GM23248 (cell line): Measurements from ENCODE around the gene PDCD5. TPM values are rescaled to one million over a fixed set of nuclear protein-coding genes. Genes with fewer than 3 reads are reported as not detected.

ENCODE experiments used
- DNase-seq: peaks from one replicate; pipeline ENCODE4 v3.0.0-alpha.2; 2015
- H2AFZ ChIP-seq: fragments of 200-600 bp; sonication (generic); 2 replicates; pipeline ENCODE4 v1.6.1; 2016; ENCODE audit warnings: antibody characterized with exemption
- H3F3A ChIP-seq: fragments of 200-600 bp; sonication (generic); 2 replicates; pipeline ENCODE4 v1.6.1; 2016; ENCODE audit warnings: mild to moderate bottlenecking, antibody characterized with exemption, mixed run types; ENCODE audit not compliant: insufficient read depth
- H3K27ac ChIP-seq: fragments of 200-600 bp; sonication (generic); 2 replicates; pipeline ENCODE4 v1.5.1; 2016; ENCODE audit warnings: mild to moderate bottlenecking
- H3K27me3 ChIP-seq: fragments of 200-600 bp; sonication (generic); replicated peaks from 2 replicates; pipeline ENCODE4 v1.6.1; 2016; ENCODE audit warnings: mild to moderate bottlenecking; ENCODE audit not compliant: insufficient read depth
- H3K36me3 ChIP-seq: fragments of 200-600 bp; sonication (generic); 2 replicates; pipeline ENCODE4 v1.6.1; 2016; ENCODE audit warnings: low read depth, mild to moderate bottlenecking
- H3K4me1 ChIP-seq: fragments of 200-600 bp; sonication (generic); 2 replicates; pipeline ENCODE4 v1.6.1; 2016; ENCODE audit warnings: mild to moderate bottlenecking; ENCODE audit not compliant: insufficient read depth
- H3K4me2 ChIP-seq: fragments of 200-600 bp; sonication (generic); one replicate; pipeline ENCODE4 v1.6.1; 2016; ENCODE audit warnings: mild to moderate bottlenecking; ENCODE audit not compliant: unreplicated experiment
- H3K4me3 ChIP-seq: fragments of 200-600 bp; sonication (generic); 2 replicates; pipeline ENCODE4 v1.5.1; 2016; ENCODE audit warnings: mild to moderate bottlenecking
- H3K79me2 ChIP-seq: fragments of 200-600 bp; sonication (generic); 2 replicates; pipeline ENCODE4 v1.6.1; 2016; ENCODE audit warnings: mild to moderate bottlenecking; ENCODE audit not compliant: insufficient read depth
- H3K9ac ChIP-seq: fragments of 200-600 bp; sonication (generic); 2 replicates; pipeline ENCODE4 v1.6.1; 2016; ENCODE audit warnings: mild to moderate bottlenecking
- H3K9me2 ChIP-seq: fragments of 200-600 bp; sonication (generic); 2 replicates; pipeline ENCODE4 v1.6.1; 2016; ENCODE audit warnings: mixed run types, mild to moderate bottlenecking, moderate library complexity; ENCODE audit not compliant: insufficient read depth
- H3K9me3 ChIP-seq: fragments of 200-600 bp; sonication (generic); one replicate; pipeline ENCODE4 v1.6.1; 2017; ENCODE audit warnings: low read depth
- H4K20me1 ChIP-seq: fragments of 200-600 bp; sonication (generic); 2 replicates; pipeline ENCODE4 v1.6.0; 2016; ENCODE audit not compliant: insufficient read depth
- EZH2 ChIP-seq: fragments of 200-600 bp; sonication (generic); IDR thresholded peaks from 2 replicates; pipeline ENCODE4 v1.6.1; 2018; ENCODE audit warnings: antibody characterized with exemption, mild to moderate bottlenecking; ENCODE audit not compliant: insufficient read depth, poor library complexity, severe bottlenecking
- EZH2phosphoT487 ChIP-seq: fragments of 200-600 bp; sonication (generic); IDR thresholded peaks from 2 replicates; pipeline ENCODE4 v1.6.1; 2018; ENCODE audit warnings: antibody characterized with exemption, moderate library complexity, mild to moderate bottlenecking, low read depth; ENCODE audit not compliant: insufficient read depth
- WGBS, 2 experiments: methylation state at CpG; one replicate each; pipeline ENCODE4 v1.1.6; 2015 to 2017; ENCODE audit warnings: low lambda C conversion rate in 2 of 2, low coverage in 1 of 2; ENCODE audit errors: missing lambda C conversion rate in 2 of 2; 5-methylcytosine and 5-hydroxymethylcytosine counted together
- in situ Hi-C: fragments of 300-500 bp; cut with MboI; formaldehyde crosslinking; loops from 2 replicates; pipeline ENCODE4 v1.15.0; 2020
- polyA plus RNA-seq: library from polyadenylated mRNA; unstranded; fragments of >200 nt; fragmentation: Nextera tagmentation; extraction: Ambion mirVana; gene quantifications from 2 replicates; pipeline ENCODE4 v1.2.1, GENCODE V29; 2016
- total RNA-seq: library from RNA; depleted of rRNA; stranded (reverse); fragments of >200 nt; shearing (Covaris generic); gene quantifications from 2 replicates; pipeline ENCODE4 v1.2.3, GENCODE V29; 2014

The PDCD5 gene
- total and polyA plus RNA-seq, 2 experiments from 2014 or later = 95.4 to 309 TPM

DNA sequence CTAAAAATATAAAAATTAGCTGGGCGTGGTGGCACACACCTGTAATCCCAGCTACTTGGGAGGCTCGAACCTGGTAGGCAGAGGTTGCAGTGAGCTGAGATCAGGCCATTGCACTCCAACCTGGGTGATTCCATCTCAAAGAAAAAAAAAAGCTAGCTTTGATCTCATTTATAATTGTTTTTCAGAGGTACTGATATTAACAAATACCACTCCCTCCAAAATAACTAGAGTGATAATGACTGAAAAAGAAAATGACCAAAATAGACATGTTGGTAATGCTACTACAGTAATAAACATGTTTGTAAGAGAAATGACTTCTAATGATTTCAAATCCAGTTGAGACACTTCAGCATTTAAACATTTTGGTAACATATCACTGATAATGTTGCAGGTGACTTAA, 13.0 kb downstream of the PDCD5 start:
- no peak for DNase-seq
- H2AFZ ChIP-seq = no peak overlapping the region
- H3K36me3 ChIP-seq = peaks cover 48% of the 10 kb centered on the region
- H3K4me1 ChIP-seq = no peaks in the 10 kb centered on the region
- in situ Hi-C loops = no loop called here
- H3K9me2 ChIP-seq = no peaks in the 10 kb centered on the region
- TF ChIP-seq EZH2 (no peak), EZH2phosphoT487 (no peak)
- H3F3A ChIP-seq = peaks cover 7% of the 10 kb centered on the region; the same call in 1 of the 2 replicates
- H3K9me3 ChIP-seq = no peaks in the 10 kb centered on the region
- H3K9ac ChIP-seq = no peak overlapping the region
- no peaks in the 10 kb centered on the region for H4K20me1 ChIP-seq
- 82 to 88% methylated on average over 2 of the region's 2 CpGs for WGBS, 2 experiments
- no peak overlapping the region for H3K27ac ChIP-seq
- no peak overlapping the region for H3K4me3 ChIP-seq
- no peaks in the 10 kb centered on the region for H3K27me3 ChIP-seq
- H3K79me2 ChIP-seq = no peaks in the 10 kb centered on the region; the same call in 1 of the 2 replicates
- no peak overlapping the region for H3K4me2 ChIP-seq

DNA sequence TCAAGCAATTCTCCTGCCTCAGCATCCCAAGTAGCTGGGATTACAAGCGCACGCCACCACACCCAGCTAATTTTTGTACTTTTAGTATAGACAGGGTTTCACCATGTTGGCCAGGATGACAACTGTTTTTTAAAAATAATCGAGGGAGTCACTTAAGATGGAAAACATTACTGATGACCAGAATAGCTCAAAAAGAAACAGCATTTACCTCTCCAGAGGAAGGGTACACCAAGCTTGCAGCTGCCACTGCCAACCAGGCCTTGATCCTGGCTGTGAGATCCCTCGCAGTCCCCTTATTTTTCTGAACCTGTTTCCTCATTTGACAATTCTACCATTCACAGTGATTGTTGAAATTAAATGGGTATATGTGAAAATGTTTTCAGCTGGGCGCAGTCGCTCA, 14.5 kb downstream of the PDCD5 start:
- Histone ChIP-seq H3F3A (peaks cover 14% of the 10 kb centered on the region), H4K20me1 (no peaks in the 10 kb centered on the region), H3K4me1 (no peaks in the 10 kb centered on the region), H3K9me3 (no peaks in the 10 kb centered on the region), H3K4me3 (no peak overlapping the region), H3K27me3 (no peaks in the 10 kb centered on the region), H3K36me3 (peaks cover 53% of the 10 kb centered on the region), H3K4me2 (no peak overlapping the region), H3K9me2 (no peaks in the 10 kb centered on the region), H3K9ac (no peak overlapping the region), H2AFZ (no peak overlapping the region), H3K27ac (no peak overlapping the region), H3K79me2 (no peaks in the 10 kb centered on the region; the same call in 1 of the 2 replicates)
- in situ Hi-C loops = no loop called here
- DNase-seq = no peak
- no peak for TF ChIP-seq EZH2phosphoT487
- no peak for TF ChIP-seq EZH2
- 89 to 93% methylated on average over 6 of the region's 6 CpGs for WGBS, 2 experiments

DNA sequence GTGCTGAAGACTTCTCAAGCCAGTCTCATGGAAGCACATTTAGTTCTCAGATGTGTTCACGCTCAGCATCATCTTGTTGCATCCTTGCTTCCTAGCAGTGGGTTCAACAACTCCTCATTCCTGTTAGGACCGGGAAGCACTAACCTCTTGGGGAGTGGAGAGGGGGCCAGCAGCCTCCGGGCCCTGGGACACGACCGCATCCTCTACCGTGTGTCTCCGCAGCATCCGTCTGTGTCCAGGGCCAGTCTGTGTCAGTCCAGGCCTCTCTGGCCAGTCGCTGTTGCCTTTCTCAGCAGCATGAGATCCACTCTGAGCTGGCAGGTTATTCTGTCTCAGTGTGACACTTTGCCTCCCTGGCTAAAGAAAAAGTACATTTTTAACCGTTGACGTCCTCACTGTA, 17.0 kb downstream of the PDCD5 start:
- in situ Hi-C loops = no loop called here
- no peak overlapping the region for H2AFZ ChIP-seq
- no peaks in the 10 kb centered on the region for H3K79me2 ChIP-seq
- TF ChIP-seq EZH2phosphoT487 = no peak
- TF ChIP-seq EZH2 = no peak
- no peaks in the 10 kb centered on the region for H3K27me3 ChIP-seq
- peaks cover 53% of the 10 kb centered on the region for H3K36me3 ChIP-seq
- peaks cover 18% of the 10 kb centered on the region for H3F3A ChIP-seq
- no peak overlapping the region for H3K27ac ChIP-seq
- no peak overlapping the region for H3K9ac ChIP-seq
- no peak for DNase-seq
- H3K4me2 ChIP-seq = no peak overlapping the region
- H3K4me1 ChIP-seq = no peaks in the 10 kb centered on the region
- H3K4me3 ChIP-seq = no peak overlapping the region
- no peaks in the 10 kb centered on the region for H3K9me2 ChIP-seq
- no peaks in the 10 kb centered on the region for H4K20me1 ChIP-seq
- H3K9me3 ChIP-seq = no peaks in the 10 kb centered on the region
- WGBS, 2 experiments = 90 to 96% methylated on average over 11 of the region's 11 CpGs

DNA sequence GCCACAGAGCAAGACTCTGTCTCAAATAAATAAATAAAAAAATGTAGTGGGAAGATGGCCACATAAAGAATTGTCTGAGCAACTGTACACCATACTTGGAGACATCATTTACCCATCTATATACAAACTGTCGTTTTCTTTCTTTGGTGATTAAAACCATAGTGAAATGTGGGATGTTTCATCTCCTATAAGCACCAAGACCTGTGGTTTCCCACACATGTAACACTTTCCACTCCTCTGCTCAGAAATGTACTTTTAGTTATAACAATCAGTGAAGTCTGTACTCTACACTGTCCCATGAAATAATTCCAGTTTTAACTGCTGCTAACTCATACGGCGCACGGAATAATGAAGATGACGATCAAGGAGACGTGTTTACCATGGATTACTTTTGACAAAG, 18.3 kb downstream of the PDCD5 start:
- no peaks in the 10 kb centered on the region for H3K4me1 ChIP-seq
- 92 to 94% methylated on average over 6 of the region's 6 CpGs for WGBS, 2 experiments
- H3K27ac ChIP-seq = no peak overlapping the region
- peaks cover 18% of the 10 kb centered on the region for H3F3A ChIP-seq
- H3K4me3 ChIP-seq = no peak overlapping the region
- H4K20me1 ChIP-seq = no peaks in the 10 kb centered on the region
- H3K27me3 ChIP-seq = no peaks in the 10 kb centered on the region
- no peak overlapping the region for H3K9ac ChIP-seq
- peaks cover 44% of the 10 kb centered on the region for H3K36me3 ChIP-seq
- DNase-seq = no peak
- in situ Hi-C loops = no loop called here
- H3K9me2 ChIP-seq = no peaks in the 10 kb centered on the region
- H3K9me3 ChIP-seq = no peaks in the 10 kb centered on the region
- TF ChIP-seq EZH2phosphoT487 = no peak
- TF ChIP-seq EZH2 = no peak
- no peak overlapping the region for H3K4me2 ChIP-seq
- no peaks in the 10 kb centered on the region for H3K79me2 ChIP-seq
- H2AFZ ChIP-seq = no peak overlapping the region

DNA sequence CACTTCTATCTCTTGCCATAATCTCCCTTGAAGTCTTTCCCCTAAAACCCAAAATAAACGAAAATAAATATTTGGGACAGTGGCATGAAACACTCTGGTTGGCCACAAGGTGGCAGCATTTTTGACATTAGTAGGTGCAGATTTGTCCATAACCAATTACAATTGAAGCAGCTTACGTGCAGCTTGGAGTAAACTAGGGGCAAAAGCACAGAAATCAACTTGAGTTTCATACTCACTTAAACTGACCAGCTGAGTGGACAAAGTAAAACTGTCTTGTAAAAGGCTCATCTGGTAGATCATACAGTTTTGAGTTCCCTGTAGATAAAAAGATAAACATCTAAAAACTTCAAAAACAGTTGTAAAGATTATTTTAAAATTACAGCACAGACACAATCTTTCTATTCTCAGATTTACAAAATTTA, 18.8 kb downstream of the PDCD5 start:
- Histone ChIP-seq H3K9ac (no peak overlapping the region), H3K9me2 (no peaks in the 10 kb centered on the region), H3F3A (peaks cover 18% of the 10 kb centered on the region), H3K4me3 (no peak overlapping the region), H3K36me3 (peaks cover 42% of the 10 kb centered on the region), H3K9me3 (no peaks in the 10 kb centered on the region), H2AFZ (no peak overlapping the region), H4K20me1 (no peaks in the 10 kb centered on the region), H3K4me2 (no peak overlapping the region), H3K79me2 (no peaks in the 10 kb centered on the region), H3K4me1 (no peaks in the 10 kb centered on the region), H3K27me3 (no peaks in the 10 kb centered on the region), H3K27ac (no peak overlapping the region)
- TF ChIP-seq EZH2phosphoT487 = no peak
- TF ChIP-seq EZH2 = no peak
- in situ Hi-C loops = no loop called here
- 4 to 9% methylated on average over 2 of the region's 2 CpGs for WGBS, 2 experiments
- peak; percentile 75 for DNase-seq
